ENCODE measurements around the gene ZNF787. TPM values are rescaled to one million over a fixed set of nuclear protein-coding genes. Genes with fewer than 3 reads are reported as not detected.

ZNF787 gene
- total and polyA plus RNA-seq, 2 of the 4 experiments (the other 2 are of a cell fraction), result 4.8 to 11.2 TPM

DNA sequence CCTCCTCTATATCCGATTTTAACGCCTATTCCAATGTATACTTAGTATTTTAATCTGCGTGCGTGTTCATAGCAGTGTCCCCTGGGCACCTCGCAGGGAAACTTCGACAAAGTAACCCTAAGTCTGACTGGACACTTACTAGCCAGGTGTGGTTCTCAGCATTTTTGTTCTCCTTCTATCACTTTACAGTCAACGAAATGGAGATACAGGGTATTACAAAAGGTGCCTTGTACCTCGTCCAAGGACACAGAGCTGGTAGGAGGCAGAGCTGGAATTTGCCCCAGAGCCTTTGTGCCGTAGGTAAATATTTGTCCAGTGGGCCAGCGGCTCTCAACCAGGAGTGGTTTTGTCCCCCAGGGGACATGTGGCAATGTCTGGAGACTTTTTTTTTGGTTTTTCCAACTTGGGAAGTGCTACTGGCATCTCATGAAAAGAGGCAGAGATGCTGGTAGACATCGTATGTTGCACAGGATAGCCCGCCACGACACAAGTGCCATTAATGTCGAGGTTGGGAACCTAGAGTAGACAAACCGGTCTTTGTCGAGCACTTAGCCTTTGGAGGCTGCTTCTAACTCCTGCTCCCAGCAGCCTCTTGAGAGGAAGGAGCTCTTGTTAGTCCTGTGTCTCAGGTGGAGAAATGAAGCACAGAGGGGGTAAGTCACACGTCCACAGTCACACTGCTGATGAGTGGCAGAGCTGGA lies 21.1 kb upstream of the ZNF787 start:
- Histone ChIP-seq H3K14ac (replicated peaks; ENCODE audit: low read depth, low read length) (peak overlapping the region; percentile 82; the same call in 1 of the 2 replicates), H2BK120ac (ENCODE audit: low read depth, low read length) (no peak overlapping the region), H2BK20ac (ENCODE audit: low read depth, low read length) (no peak overlapping the region), H3K4me1 (ENCODE audit: control insufficient read depth, insufficient read depth, low read length) (no peaks in the 10 kb centered on the region; the same call in 1 of the 2 replicates), H3K36me3 (ENCODE audit: control insufficient read depth, insufficient read depth, low read length) (peaks cover 11% of the 10 kb centered on the region), H2AFZ (replicated peaks; ENCODE audit: low read length, poor library complexity) (no peak overlapping the region), H3K27me3 (ENCODE audit: control insufficient read depth, insufficient read depth, low read length) (no peaks in the 10 kb centered on the region), H3K56ac (ENCODE audit: extremely low read depth, insufficient read depth, low read length) (no peak overlapping the region; the same call in 1 of the 2 replicates), H2AK5ac (ENCODE audit: low read depth, low read length) (peak overlapping the region; percentile 72; the same call in 1 of the 2 replicates), H3K18ac (ENCODE audit: low read depth, low read length) (no peak overlapping the region), H3K23ac (ENCODE audit: low read depth, low read length) (peak overlapping the region; percentile 71), H4K91ac (ENCODE audit: insufficient read depth, low read depth, low read length) (no peak overlapping the region), H2BK5ac (ENCODE audit: low read depth, low read length, poor library complexity, severe bottlenecking) (no peak overlapping the region), H3K9me1 (ENCODE audit: insufficient read depth, low read length) (peaks cover 22% of the 10 kb centered on the region), H3K4me3 (ENCODE audit: insufficient read depth, low read depth, low read length) (peak overlapping the region; percentile 38), H3K9me3 (ENCODE audit: control insufficient read depth, insufficient read depth, low read length) (no peaks in the 10 kb centered on the region), H3K79me1 (ENCODE audit: low read depth in 1 of 2, low read length in 2 of 2) (peaks cover 18 to 40% of the 10 kb centered on the region in 2 experiments), H4K8ac (ENCODE audit: low read depth in 2 of 2, low read length in 2 of 2) (peak overlapping the region in 1 of 2 experiments; percentile 72; a peak in 2 of 4 replicates), H2AK9ac (replicated peaks; ENCODE audit: low read depth, low read length, poor library complexity) (peak overlapping the region; percentile 94), H3K4ac (ENCODE audit: low read depth, low read length) (peak overlapping the region; percentile 67), H3K4me2 (ENCODE audit: low read depth, low read length) (peak overlapping the region; percentile 93), H3K9ac (ENCODE audit: low read depth, low read length) (peak overlapping the region; percentile 72), H3K27ac (ENCODE audit: insufficient read depth, low read length) (no peak overlapping the region), H4K5ac (ENCODE audit: low read depth, low read length) (no peak overlapping the region; the same call in 1 of the 2 replicates), H2BK15ac (ENCODE audit: low read depth, low read length) (no peak overlapping the region), H4K20me1 (ENCODE audit: insufficient read depth, low read length) (peaks cover 3% of the 10 kb centered on the region; the same call in 1 of the 2 replicates)
- BruUV-seq (replicated peaks), result no TSS peak
- ChIA-PET CTCF (interaction anchor here (0.7 kb wide), 1 partner anchor 172 kb away, joined by 3 read pairs; the partner anchor contains the start of gene ZSCAN5A), POLR2A (ENCODE audit: unreplicated experiment) (no interaction called here)
- WGBS, 2 experiments (ENCODE audit: extremely low coverage in 2 of 2, insufficient read length in 1 of 2), result 96% methylated on average over 2 of the region's 17 CpGs; no CpG with 5 or more reads in 1 of the 2 experiments
- dilution Hi-C loops (cut with HindIII; ENCODE audit: low sequenced_read_pairs, unreplicated experiment) (no loop called here), in situ Hi-C loops (cut with MboI; ENCODE audit: low sequenced_read_pairs) (loop anchor here (25.0 kb wide), 2 partner anchors 455 to 1680 kb away; partner anchors contain the start of genes CDC42EP5, EPN1 and LENG9), intact Hi-C loops (cut with micrococcal nuclease) (no loop called here)
- ATAC-seq (ENCODE audit: low read depth) (no peak), DNase-seq (no peak)
- no peak for TF ChIP-seq RCOR1 (IDR thresholded peaks at IDR 0.05; ENCODE audit: insufficient replicate concordance, low read length)

All from IMR-90 (cell line).